ENCODE data around the gene ACADSB.

Gene ACADSB

DNA sequence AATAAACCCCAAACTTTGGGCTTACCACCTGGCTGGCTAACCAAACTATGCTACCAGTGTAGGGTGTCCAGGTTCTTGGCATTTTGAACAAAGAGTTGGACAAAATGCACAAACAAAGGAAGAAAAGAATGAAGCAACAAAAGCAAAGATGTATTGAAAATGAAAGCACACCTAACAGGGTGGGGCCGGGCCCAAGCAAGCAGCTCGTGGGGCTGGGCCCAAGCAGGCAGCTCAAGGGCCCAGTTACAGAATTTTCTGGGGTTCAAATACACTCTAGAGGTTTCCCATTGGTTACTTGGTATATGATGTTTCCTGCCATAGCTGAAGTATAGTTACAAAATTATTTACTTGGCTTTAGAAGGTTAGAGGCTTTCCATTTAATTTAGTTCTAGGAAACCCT lies 15.7 kb downstream of the ACADSB start:
- H3K27ac ChIP-seq, result no peak overlapping the region
- TF ChIP-seq ZFX (IDR thresholded peaks at IDR 0.05; ENCODE audit: borderline replicate concordance), result no peak
- TF ChIP-seq, protein P1, sequence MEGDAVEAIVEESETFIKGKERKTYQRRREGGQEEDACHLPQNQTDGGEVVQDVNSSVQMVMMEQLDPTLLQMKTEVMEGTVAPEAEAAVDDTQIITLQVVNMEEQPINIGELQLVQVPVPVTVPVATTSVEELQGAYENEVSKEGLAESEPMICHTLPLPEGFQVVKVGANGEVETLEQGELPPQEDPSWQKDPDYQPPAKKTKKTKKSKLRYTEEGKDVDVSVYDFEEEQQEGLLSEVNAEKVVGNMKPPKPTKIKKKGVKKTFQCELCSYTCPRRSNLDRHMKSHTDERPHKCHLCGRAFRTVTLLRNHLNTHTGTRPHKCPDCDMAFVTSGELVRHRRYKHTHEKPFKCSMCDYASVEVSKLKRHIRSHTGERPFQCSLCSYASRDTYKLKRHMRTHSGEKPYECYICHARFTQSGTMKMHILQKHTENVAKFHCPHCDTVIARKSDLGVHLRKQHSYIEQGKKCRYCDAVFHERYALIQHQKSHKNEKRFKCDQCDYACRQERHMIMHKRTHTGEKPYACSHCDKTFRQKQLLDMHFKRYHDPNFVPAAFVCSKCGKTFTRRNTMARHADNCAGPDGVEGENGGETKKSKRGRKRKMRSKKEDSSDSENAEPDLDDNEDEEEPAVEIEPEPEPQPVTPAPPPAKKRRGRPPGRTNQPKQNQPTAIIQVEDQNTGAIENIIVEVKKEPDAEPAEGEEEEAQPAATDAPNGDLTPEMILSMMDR (IDR thresholded peaks at IDR 0.05), result no peak

DNA sequence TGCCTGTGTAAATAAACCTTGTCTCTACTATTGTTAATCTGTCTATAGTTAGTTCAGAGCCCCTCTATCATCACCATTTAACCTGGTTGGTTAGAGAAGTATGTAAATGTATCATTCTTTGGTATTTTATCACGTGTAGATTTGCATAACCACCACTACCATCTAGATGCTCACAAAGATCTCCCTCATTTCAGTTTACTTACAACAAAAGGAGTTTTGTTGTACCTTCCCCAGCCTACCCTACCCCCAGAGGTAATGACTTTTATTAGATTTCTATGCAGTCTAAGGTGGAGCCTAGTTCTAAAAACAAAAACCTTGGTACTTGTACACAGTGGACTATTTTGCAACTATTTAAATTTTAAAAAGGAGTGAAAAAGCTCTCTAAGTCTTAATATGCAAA lies 17.5 kb downstream of the ACADSB start:
- TF ChIP-seq ZFX (IDR thresholded peaks at IDR 0.05; ENCODE audit: borderline replicate concordance), result no peak
- TF ChIP-seq, protein P1 (IDR thresholded peaks at IDR 0.05), result no peak
- H3K27ac ChIP-seq, result no peak overlapping the region

DNA sequence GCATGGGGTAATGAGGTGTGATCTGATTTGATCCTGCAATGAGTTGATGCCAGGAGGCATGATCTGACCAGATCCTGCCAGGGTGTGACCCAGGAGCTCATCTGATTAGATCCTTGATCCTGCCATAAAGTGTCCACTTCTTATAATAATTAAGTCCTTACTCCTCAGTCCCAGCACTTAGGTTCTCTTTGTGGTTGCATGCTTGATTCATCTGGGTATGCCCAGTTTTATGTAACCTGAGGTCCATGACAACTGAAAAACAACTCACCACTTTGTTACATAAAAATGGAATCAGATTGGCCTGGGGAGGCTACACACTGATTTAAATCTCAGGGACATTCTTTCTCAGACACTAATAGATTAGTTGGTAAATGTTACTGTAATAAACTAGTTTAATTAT lies 19.1 kb downstream of the ACADSB start:
- H3K27ac ChIP-seq, result no peak overlapping the region
- TF ChIP-seq ZFX (IDR thresholded peaks at IDR 0.05; ENCODE audit: borderline replicate concordance), result no peak
- TF ChIP-seq, protein P1 (IDR thresholded peaks at IDR 0.05), result no peak

DNA sequence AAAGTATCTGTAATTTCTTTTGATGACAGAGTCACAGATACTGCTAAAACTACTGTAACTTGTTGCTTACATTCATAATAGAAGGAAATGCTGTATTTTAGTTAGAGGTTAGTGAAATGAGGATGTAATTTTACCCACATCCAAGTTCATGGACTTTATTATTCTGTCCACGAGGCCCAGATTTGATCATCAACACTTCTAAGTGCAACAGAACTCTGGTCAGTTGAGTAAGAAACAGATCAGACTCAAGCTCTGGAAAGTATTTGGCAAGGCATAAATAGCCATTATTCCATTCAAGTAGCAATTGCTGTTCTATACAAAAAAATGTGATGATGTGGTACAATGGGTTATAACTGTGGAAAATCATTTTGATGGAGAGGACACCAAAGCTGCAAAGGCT lies 22.3 kb downstream of the ACADSB start:
- TF ChIP-seq ZFX (IDR thresholded peaks at IDR 0.05; ENCODE audit: borderline replicate concordance), result no peak
- TF ChIP-seq, protein P1 (IDR thresholded peaks at IDR 0.05), result no peak
- H3K27ac ChIP-seq, result no peak overlapping the region

DNA sequence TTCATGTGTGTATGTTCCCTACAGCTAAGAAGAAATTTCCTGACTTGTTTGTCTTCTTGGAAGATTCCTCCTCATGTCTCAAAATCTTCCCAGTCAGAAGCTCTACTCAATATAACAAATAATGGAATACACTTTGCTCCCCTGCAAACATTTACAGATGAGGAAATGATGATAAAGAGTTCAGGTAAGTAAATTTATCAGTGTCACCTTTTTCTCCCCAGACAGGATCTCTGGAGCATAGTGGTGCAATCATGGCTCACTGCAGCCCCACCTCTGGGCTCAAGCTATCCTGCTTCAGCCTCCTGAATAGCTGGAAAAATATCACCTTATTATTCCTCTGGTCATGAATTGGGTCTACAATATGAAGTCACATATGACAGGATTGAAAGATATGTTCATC lies 25.5 kb downstream of the ACADSB start:
- H3K27ac ChIP-seq, result no peak overlapping the region
- TF ChIP-seq ZFX (IDR thresholded peaks at IDR 0.05; ENCODE audit: borderline replicate concordance), result no peak
- TF ChIP-seq, protein P1 (IDR thresholded peaks at IDR 0.05), result no peak

DNA sequence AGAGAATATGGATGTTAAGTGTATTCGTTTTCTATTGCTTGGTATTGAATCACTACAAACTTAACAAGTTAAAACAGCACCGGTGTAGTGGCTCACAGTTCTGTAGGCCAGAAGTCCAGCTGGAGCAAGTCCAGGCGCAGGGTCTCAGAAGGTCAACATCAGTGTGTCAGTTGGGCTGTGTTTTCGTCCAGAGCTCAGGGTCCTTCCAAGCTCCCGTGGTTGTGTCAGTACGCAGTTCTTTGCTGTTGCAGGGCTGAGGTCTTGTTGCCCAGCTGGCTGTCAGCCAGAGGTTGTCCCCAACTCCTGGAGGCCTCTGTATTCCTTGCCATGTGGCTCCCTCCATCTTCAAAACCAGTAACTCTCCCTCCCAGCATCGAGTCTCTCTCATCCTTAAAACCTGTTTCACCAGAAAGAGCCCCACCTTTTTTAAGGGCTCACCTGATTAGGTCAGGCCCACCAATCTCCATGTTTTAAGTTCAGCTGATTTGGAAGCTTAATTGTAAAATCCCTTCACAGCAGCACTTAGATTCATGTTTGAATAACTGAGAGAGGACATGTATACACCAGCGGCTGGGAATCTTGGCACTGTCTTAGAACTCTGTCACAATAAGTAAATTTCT lies 26.8 kb downstream of the ACADSB start:
- H3K27ac ChIP-seq, result no peak overlapping the region
- TF ChIP-seq, protein P1 (IDR thresholded peaks at IDR 0.05), result no peak
- no peak for TF ChIP-seq ZFX (IDR thresholded peaks at IDR 0.05; ENCODE audit: borderline replicate concordance)

DNA sequence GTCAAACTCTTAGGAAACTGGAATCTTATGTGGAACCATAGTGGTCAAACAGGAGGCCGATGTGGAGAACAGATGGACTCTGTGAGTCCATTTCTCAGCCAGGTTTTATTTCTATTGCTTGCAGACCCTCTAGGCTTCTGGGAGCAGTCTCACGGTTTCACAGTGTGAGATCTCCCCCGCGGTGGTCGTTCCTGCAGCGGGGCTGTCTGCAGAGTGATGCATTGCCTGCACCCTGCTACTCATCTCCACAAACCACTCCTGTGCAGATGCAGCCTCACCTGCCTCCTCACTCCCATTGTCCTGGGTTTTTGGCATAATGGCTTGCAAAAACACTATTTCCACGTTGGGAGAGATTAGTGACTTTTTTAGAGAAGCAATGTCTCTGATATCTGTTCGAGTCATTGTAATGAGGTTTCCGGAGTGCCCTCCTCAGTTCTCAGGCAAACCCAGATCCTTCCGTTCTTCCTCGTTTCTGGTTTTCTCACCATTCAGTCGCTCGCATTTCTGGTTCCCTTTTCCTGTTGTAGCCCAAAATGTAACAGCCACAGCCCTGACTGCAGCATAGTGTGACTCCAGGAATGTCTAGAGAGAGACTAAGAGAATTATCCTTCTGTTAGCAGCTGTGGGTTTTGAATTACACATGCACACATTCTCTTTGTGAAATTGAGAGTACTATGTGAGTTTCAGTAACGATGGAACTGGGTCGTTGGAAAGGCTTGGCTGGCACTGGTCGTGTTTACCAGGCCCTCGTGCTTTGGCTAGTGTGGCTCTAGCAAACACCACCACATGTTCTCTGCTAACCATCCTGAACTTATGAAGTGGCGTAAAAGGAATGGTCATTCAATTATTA lies 30.2 kb downstream of the ACADSB start:
- no peak for TF ChIP-seq ZFX (IDR thresholded peaks at IDR 0.05; ENCODE audit: borderline replicate concordance)
- TF ChIP-seq, protein P1 (IDR thresholded peaks at IDR 0.05), result no peak
- H3K27ac ChIP-seq, result no peak overlapping the region

All from 22Rv1 (cell line).